ENCODE data around the gene PRDX4. TPM values are rescaled to one million over a fixed set of nuclear protein-coding genes. Genes with fewer than 3 reads are reported as not detected.

Gene PRDX4
- total RNA-seq, 4 donors from 2014 or later = 39.6 to 68.0 (median 49.9) TPM

Other genes with a start within 250 kb of the PRDX4 start
- 10 to 100 TPM; 11.1 to 29.7 (median 19.3) TPM for gene ACOT9, start 75.8 kb downstream of the PRDX4 start, total RNA-seq
- 100 to 1,000 TPM; 183 to 212 (median 195) TPM for gene SAT1, start 115.7 kb downstream of the PRDX4 start, total RNA-seq
- gene APOO, start 240.4 kb downstream of the PRDX4 start, total RNA-seq = 10 to 100 TPM in 2 of 4 donors, 1 to 10 TPM in 2; 2.7 to 31.7 (median 13.9) TPM
- gene CXorf58, start 240.5 kb downstream of the PRDX4 start, total RNA-seq = under 1 TPM in 1 of 4 donors, not detected in 3; 0.26 TPM